Astrocyte of the cerebellum (primary cell): ENCODE measurements around the gene CLNS1A.

Experiments
- DNase-seq: peaks from one replicate; pipeline ENCODE4 v3.0.0-alpha.2; 2011; ENCODE audit warnings: low read depth
- H3K4me3 ChIP-seq: 2 replicates; pipeline ENCODE4 v1.5.1; 2011; ENCODE audit warnings: mild to moderate bottlenecking, low read depth, low read length, moderate library complexity
- in situ Hi-C: cut with HindIII; loops from 2 replicates; pipeline ENCODE4 v1.10.0; 2017; ENCODE audit warnings: low sequenced_read_pairs
- TF ChIP-seq, protein P1 (sequence below): IDR thresholded peaks from 2 replicates; pipeline ENCODE4 v1.5.1; 2012; ENCODE audit warnings: low read length, low read depth, moderate library complexity, mild to moderate bottlenecking; ENCODE audit errors: missing control alignments

Gene CLNS1A

GRCh38 chr11:77665240-77665965 lies 27.8 kb upstream of the CLNS1A start:
- DNase-seq: no peak
- TF ChIP-seq, protein P1, sequence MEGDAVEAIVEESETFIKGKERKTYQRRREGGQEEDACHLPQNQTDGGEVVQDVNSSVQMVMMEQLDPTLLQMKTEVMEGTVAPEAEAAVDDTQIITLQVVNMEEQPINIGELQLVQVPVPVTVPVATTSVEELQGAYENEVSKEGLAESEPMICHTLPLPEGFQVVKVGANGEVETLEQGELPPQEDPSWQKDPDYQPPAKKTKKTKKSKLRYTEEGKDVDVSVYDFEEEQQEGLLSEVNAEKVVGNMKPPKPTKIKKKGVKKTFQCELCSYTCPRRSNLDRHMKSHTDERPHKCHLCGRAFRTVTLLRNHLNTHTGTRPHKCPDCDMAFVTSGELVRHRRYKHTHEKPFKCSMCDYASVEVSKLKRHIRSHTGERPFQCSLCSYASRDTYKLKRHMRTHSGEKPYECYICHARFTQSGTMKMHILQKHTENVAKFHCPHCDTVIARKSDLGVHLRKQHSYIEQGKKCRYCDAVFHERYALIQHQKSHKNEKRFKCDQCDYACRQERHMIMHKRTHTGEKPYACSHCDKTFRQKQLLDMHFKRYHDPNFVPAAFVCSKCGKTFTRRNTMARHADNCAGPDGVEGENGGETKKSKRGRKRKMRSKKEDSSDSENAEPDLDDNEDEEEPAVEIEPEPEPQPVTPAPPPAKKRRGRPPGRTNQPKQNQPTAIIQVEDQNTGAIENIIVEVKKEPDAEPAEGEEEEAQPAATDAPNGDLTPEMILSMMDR: no peak
- H3K4me3 ChIP-seq: no peak overlapping the region
- in situ Hi-C loops: no loop called here

DNA sequence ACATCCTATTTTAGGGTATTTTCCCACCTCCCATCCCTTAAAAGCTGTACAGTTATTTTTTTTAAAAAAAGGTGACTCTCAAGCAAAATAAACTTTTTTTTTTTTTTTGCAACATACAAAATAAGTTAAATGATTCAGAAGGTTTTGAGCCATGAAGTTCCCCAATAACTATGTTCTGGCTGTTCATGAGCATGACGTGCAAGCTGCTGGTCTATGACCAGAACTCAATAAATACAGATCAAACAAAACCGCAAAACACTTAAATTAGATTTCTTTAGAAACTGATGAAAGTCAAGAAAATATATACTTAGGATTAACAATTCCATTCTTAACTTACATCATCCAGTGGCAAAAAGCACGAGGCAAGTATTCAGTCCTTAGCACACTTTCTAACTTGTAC lies 24.1 kb upstream of the CLNS1A start:
- TF ChIP-seq, protein P1: no peak
- no peak for DNase-seq
- no peak overlapping the region for H3K4me3 ChIP-seq
- in situ Hi-C loops: no loop called here

- no peak overlapping the region for H3K4me3 ChIP-seq
- DNase-seq: no peak
- in situ Hi-C loops: no loop called here
- TF ChIP-seq, protein P1: no peak
These were observed 23.4 kb upstream of the CLNS1A start for GRCh38 chr11:77660947-77661346.

DNA sequence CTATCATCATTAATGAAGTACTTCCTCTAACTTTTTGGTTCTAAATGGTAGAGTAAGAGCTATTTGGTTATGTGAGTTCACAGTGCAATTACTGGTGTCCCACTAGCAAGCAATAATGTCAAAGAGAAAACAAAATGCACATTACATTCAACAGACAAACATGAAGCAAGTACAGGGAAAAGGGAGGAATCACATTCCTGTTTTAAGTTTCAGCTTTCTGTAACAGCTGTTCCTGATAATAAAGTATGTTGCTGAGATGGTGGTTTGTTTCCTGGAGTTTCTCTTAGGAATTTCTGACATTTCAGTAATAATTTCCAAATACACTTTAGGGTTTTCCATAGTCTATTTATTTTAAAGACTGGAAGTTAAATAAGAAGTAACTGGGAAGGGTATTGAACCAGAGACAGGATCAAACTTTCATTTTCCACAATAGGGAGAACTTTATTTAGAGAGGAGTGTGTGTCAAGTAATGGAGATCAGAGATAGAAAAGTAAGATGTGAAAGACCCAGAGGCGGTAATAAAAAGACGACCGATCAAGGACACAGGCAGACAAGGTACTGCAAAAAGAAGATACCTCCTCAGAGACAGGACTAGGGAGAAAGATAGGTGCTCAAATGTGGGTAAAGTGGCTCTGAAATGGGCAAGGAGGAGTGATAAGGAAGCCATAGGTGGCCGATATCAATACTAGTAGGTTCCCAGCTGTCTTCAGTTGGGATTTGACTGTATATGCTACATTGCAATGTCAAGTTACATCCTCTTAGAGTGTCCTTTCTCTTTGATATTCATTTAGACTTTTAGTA lies 20.8 kb upstream of the CLNS1A start:
- H3K4me3 ChIP-seq: no peak overlapping the region

GRCh38 chr11:77656362-77656761 lies 18.8 kb upstream of the CLNS1A start:
- H3K4me3 ChIP-seq: no peak overlapping the region
- in situ Hi-C loops: no loop called here
- DNase-seq: no peak
- TF ChIP-seq, protein P1: no peak

More for the DNA sequence above, 20.8 kb upstream of the CLNS1A start:
- DNase-seq: no peak
- TF ChIP-seq, protein P1: no peak
- in situ Hi-C loops: no loop called here

DNA sequence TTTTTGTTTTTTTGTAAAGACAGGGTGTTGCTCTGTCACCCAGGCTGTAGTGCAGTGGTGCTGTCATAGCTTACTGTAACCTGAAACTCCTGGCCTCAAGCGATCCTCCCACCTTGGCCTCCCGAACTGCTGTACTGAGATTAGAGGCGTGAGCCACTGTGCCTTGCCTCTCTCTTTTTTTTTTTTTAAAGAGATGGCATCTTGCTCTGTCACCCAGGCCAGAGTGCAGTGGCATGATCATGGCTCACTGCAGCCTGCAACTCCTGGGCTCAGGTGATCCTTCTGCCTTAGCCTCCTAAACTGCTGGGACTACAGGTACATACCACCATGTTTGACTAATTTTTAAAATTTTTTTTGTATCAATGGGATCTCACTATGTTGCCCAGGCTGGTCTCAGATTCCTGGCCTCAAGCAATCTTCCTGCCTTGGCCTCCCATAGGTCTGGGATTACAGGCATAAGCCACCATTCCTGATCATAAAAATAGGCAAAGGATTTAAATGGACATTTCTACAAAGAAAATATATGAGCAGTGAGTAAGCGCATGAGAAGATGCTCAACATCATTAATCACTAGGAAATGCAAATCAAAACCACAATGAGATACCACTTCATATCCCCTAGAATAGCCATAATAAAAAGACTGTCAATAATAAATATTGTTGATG lies 17.3 kb upstream of the CLNS1A start:
- H3K4me3 ChIP-seq: no peak overlapping the region
- in situ Hi-C loops: no loop called here
- DNase-seq: no peak
- TF ChIP-seq, protein P1: no peak
